HepG2 (cell line): ENCODE measurements around the gene CEACAM16.

ENCODE experiments used
- CBX5 ChIP-seq: sonication (generic); formaldehyde crosslinking; IDR thresholded peaks from 2 replicates; pipeline ENCODE4 v1.4.0; 2020; ENCODE audit warnings: missing genetic modification reagents, borderline replicate concordance
- CTCF ChIP-seq: sonication (generic); formaldehyde crosslinking; IDR thresholded peaks from 2 replicates; pipeline ENCODE4 v1.5.0; 2020; ENCODE audit warnings: mild to moderate bottlenecking, missing genetic modification reagents, moderate library complexity
- DDIT3 ChIP-seq: sonication (generic); formaldehyde crosslinking; IDR thresholded peaks from 2 replicates; pipeline ENCODE4 v1.4.0; 2020; ENCODE audit warnings: mild to moderate bottlenecking, missing genetic modification reagents
- ELF3 ChIP-seq: IDR thresholded peaks from 2 replicates; pipeline ENCODE4 v1.6.1; 2016; ENCODE audit warnings: missing genetic modification reagents, missing compliant biosample characterization
- KDM6A ChIP-seq: IDR thresholded peaks from 2 replicates; pipeline ENCODE4 v1.6.1; 2016; ENCODE audit warnings: low read depth
- KLF16 ChIP-seq, 2 experiments: sonication (generic) in 1 of 2; formaldehyde crosslinking in 1 of 2; IDR thresholded peaks; 2 replicates each; pipeline versions ENCODE4 v1.6.1 to v1.8.0; 2016 to 2023; ENCODE audit warnings: missing genetic modification reagents in 2 of 2, missing compliant biosample characterization in 1 of 2
- ONECUT2 ChIP-seq: sonication (generic); formaldehyde crosslinking; IDR thresholded peaks from 2 replicates; pipeline ENCODE4 v1.4.0; 2020; ENCODE audit warnings: missing genetic modification reagents
- RAD21 ChIP-seq: fragments of 450-650 bp; formaldehyde crosslinking; IDR thresholded peaks from 2 replicates; pipeline ENCODE4 v1.5.0; 2020; ENCODE audit warnings: mild to moderate bottlenecking
- SMC3 ChIP-seq: IDR thresholded peaks from 2 replicates; pipeline ENCODE4 v1.6.1; 2011; ENCODE audit warnings: low read length, improper control_type of control experiment
- TAF1 ChIP-seq: sonication (generic); formaldehyde crosslinking; IDR thresholded peaks from 2 replicates; pipeline ENCODE4 v1.4.0; 2020; ENCODE audit warnings: missing genetic modification reagents
- THAP8 ChIP-seq: sonication (generic); formaldehyde crosslinking; IDR thresholded peaks from 2 replicates; pipeline ENCODE4 v1.5.1; 2020; ENCODE audit warnings: missing genetic modification reagents, mild to moderate bottlenecking, borderline replicate concordance
- U2AF1 ChIP-seq: fragments of 200-400 bp; formaldehyde crosslinking; optimal IDR thresholded peaks from 2 replicates; pipeline ENCODE3; 2017; ENCODE audit warnings: mild to moderate bottlenecking, low read depth, low read length

DNA sequence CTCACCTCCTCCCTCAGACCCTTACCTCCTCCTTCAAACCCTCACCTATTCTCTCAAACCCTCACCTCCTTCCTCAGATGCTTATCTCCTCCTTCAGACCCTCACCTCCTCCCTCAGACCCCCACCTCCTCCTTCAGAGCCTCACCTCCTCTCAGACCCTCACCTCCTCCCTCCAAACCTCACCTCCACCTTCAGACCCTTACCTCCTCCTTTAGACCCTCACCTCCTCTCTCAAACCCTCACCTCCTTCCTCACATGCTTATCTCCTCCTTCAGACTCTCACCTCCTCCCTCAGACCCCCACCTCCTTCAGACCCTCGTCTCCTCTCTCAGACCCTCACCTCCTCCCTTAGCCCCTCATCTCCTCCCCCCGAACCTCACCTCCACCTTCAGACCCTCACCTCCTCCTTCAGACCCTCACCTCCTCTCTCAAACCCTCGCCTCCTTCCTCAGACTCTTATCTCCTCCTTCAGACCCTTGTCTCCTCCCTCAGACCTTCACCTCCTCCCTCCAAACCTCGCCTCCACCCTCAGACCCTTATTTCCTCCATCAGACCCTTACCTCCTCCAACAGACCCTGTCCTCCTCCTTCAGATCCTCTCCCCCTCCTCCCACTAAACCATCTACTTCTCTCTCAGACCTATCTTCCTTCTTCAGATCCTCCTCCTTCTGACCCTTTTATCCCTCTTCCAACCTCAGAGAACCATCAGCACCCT lies 47.1 kb downstream of the CEACAM16 start:
- no peak for TF ChIP-seq KDM6A
- TF ChIP-seq CBX5, result no peak
- TF ChIP-seq DDIT3 (CRISPR knock-in tag), result no peak
- no peak for TF ChIP-seq TAF1 (CRISPR knock-in tag)
- TF ChIP-seq KLF16 (CRISPR knock-in tag; IDR thresholded peaks at IDR 0.05), result no peak
- no peak for TF ChIP-seq RAD21 (CRISPR knock-in tag)
- TF ChIP-seq THAP8 (CRISPR knock-in tag), result no peak
- TF ChIP-seq ONECUT2 (CRISPR knock-in tag), result no peak
- no peak for TF ChIP-seq ELF3
- no peak for TF ChIP-seq U2AF1
- TF ChIP-seq CTCF (CRISPR knock-in tag), result no peak
- no peak for TF ChIP-seq SMC3
